ENCODE results near the gene TBC1D3B.
"Not testable (repeated sequence)": the region's sequence is repeated elsewhere in the genome, so short reads cannot be mapped to it uniquely, and the experiment has no call there.

Gene TBC1D3B

DNA sequence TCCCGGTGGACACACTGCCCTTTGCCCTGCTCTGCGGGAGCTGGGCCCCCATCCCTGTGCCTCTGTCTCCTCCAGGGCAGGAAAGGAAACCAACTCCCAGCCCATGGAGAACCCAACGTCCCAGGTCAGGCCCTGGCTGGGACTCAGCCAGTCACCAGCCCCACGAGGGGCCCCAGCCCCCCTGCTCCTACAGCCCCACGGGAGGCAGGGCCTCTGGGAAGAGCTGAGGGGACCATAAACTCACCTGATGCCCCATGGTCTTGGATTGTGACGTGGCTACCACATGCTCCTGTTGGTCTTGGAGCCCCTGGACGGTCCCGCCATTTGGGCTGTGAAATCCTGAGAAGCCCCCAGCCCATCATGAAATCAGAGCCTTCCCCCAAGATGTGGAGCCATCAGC lies 7.6 kb downstream of the TBC1D3B start:
- not testable (repeated sequence) for DNase-seq; ATAC-seq (ENCODE audit: insufficient read depth, low read depth); H3K9ac ChIP-seq (ENCODE audit: low read depth, low read length); H4K20me1 ChIP-seq (ENCODE audit: insufficient read depth, low read length); H3K4me3 ChIP-seq (ENCODE audit: low read depth in 1 of 2, low read length in 2 of 2); H2AFZ ChIP-seq (ENCODE audit: low read depth, low read length); H3K4me1 ChIP-seq (ENCODE audit: insufficient read depth, low read length); H3K79me2 ChIP-seq (ENCODE audit: insufficient read depth, low read length); H3K9me3 ChIP-seq (ENCODE audit: insufficient read depth, low read length, severe bottlenecking); H3K27ac ChIP-seq (ENCODE audit: low read length); H3K27me3 ChIP-seq (ENCODE audit: insufficient read depth, low read length, poor library complexity); H3K36me3 ChIP-seq (ENCODE audit: insufficient read depth, low read length); H3K4me2 ChIP-seq (ENCODE audit: insufficient read depth, low read length)

DNA sequence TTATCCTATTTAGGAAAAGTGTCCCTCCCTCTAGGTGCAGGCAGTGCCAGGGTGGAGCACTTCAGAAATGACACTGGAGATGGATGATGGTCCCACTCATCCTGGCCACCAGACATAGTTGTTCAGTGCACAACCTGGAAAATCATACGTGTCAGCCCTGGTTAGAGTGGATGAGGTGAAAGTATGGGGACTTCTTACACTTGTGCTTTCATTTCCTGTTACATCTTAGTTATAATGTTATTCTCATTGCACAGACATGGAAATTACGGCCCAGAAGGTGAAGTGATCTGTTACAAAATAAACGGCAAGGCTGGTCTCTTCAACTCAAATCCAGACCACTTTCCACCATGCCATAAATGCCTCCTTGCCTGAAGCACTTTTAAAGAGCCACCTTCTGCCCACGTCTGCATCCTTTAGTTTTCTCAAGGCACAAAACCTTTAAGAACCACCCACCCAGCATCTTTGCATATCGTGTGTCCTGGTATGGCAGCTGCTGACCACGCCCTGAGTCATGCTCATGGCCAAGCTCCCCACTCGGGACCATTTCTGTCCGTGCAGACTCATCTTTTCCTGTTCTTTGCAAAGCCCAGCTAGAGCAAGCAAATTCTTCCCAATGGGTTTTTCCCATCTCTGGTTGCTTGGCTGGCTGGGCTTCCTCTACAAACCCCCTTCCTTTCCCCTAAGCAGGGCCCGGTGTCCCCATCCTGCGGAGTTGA lies 22.4 kb downstream of the TBC1D3B start:
- ATAC-seq (ENCODE audit: insufficient read depth, low read depth) (no peak), DNase-seq (no peak)
- H2AFZ ChIP-seq (ENCODE audit: low read depth, low read length), result no peak overlapping the region
- peaks cover 2% of the 10 kb centered on the region; the same call in 1 of the 2 replicates for H3K4me1 ChIP-seq (ENCODE audit: insufficient read depth, low read length)
- no peak overlapping the region for H3K9ac ChIP-seq (ENCODE audit: low read depth, low read length)
- H3K4me3 ChIP-seq (ENCODE audit: low read depth in 1 of 2, low read length in 2 of 2), result no peak overlapping the region
- no peaks in the 10 kb centered on the region for H3K36me3 ChIP-seq (ENCODE audit: insufficient read depth, low read length)
- no peaks in the 10 kb centered on the region for H3K9me3 ChIP-seq (ENCODE audit: insufficient read depth, low read length, severe bottlenecking)
- H4K20me1 ChIP-seq (ENCODE audit: insufficient read depth, low read length), result no peaks in the 10 kb centered on the region
- H3K79me2 ChIP-seq (ENCODE audit: insufficient read depth, low read length), result no peaks in the 10 kb centered on the region
- no peak for TF ChIP-seq EZH2 (IDR thresholded peaks at IDR 0.05; ENCODE audit: borderline replicate concordance, low read depth, low read length, severe bottlenecking)
- TF ChIP-seq, protein P1, sequence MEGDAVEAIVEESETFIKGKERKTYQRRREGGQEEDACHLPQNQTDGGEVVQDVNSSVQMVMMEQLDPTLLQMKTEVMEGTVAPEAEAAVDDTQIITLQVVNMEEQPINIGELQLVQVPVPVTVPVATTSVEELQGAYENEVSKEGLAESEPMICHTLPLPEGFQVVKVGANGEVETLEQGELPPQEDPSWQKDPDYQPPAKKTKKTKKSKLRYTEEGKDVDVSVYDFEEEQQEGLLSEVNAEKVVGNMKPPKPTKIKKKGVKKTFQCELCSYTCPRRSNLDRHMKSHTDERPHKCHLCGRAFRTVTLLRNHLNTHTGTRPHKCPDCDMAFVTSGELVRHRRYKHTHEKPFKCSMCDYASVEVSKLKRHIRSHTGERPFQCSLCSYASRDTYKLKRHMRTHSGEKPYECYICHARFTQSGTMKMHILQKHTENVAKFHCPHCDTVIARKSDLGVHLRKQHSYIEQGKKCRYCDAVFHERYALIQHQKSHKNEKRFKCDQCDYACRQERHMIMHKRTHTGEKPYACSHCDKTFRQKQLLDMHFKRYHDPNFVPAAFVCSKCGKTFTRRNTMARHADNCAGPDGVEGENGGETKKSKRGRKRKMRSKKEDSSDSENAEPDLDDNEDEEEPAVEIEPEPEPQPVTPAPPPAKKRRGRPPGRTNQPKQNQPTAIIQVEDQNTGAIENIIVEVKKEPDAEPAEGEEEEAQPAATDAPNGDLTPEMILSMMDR (IDR thresholded peaks at IDR 0.05; ENCODE audit: borderline replicate concordance, extremely low read depth, low read length, poor library complexity, severe bottlenecking), result no peak
- H3K4me2 ChIP-seq (ENCODE audit: insufficient read depth, low read length), result no peak overlapping the region
- H3K27ac ChIP-seq (ENCODE audit: low read length), result no peak overlapping the region
- no peaks in the 10 kb centered on the region for H3K27me3 ChIP-seq (ENCODE audit: insufficient read depth, low read length, poor library complexity)

DNA sequence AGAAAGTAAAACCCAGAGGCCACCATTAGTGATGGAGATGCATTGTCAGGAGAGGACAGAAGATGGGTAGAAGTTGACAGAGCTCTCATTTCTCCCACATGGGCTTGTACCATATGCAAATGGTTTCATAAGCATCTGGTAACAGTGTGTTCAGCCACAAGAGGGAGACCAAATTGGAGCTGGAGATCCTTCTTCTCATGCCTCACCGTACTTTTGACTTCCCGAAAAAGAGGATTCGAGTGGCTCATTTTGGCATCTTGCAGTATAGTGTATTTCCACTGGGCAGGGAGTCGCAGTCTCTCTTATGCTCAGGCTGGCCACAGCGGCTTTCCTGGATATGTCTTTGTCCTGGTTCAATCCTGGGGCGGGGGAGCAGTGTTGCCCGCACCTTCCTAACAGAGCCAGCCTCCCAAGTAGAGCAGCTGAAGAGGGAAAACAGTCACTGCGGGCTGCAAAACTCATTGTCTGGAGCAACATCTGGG lies 23.8 kb downstream of the TBC1D3B start:
- Histone ChIP-seq H3K9ac (ENCODE audit: low read depth, low read length) (no peak overlapping the region), H3K79me2 (ENCODE audit: insufficient read depth, low read length) (no peaks in the 10 kb centered on the region), H3K4me3 (ENCODE audit: low read depth in 1 of 2, low read length in 2 of 2) (no peak overlapping the region), H3K9me3 (ENCODE audit: insufficient read depth, low read length, severe bottlenecking) (no peaks in the 10 kb centered on the region), H3K4me2 (ENCODE audit: insufficient read depth, low read length) (no peak overlapping the region), H3K4me1 (ENCODE audit: insufficient read depth, low read length) (peaks cover 5% of the 10 kb centered on the region; the same call in 1 of the 2 replicates), H3K27ac (ENCODE audit: low read length) (no peak overlapping the region), H4K20me1 (ENCODE audit: insufficient read depth, low read length) (no peaks in the 10 kb centered on the region), H3K36me3 (ENCODE audit: insufficient read depth, low read length) (no peaks in the 10 kb centered on the region), H3K27me3 (ENCODE audit: insufficient read depth, low read length, poor library complexity) (no peaks in the 10 kb centered on the region), H2AFZ (ENCODE audit: low read depth, low read length) (no peak overlapping the region)
- ATAC-seq (ENCODE audit: insufficient read depth, low read depth) (no peak), DNase-seq (no peak)
- TF ChIP-seq EZH2 (IDR thresholded peaks at IDR 0.05; ENCODE audit: borderline replicate concordance, low read depth, low read length, severe bottlenecking), result no peak

DNA sequence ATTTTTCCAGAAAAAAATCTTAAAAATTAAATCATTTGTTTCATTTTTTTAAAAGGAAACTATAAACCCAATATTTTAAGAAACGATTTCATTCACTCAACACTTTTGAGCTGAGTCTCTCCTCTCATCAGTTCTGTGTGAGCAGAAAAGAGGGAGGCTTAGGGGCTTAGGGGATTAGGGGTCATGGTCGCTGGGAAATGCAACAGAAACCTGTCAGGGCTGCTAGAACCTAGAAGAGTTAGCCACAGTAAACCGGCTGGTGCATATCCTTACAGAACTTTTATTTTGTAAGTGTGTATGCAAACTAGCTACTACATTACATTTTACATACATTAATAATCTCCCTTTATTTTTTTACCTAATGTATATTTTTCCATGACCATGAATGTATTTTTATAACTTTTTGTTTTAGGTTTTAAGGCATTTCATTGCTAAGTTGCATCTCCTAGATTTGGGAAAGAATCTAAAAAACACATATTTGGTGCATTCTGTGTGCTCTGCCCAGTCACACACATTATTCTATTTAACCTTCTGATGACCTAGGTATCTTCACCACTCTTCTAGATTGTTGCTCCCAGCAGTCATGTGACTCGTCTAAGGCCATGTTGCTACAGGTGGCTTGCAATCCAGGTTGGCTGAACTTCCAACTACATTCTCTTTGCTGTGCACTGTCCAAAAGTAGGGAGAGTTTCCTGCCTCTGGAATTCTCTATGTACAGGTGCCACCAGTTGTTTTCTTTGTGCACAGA lies 24.4 kb downstream of the TBC1D3B start:
- no peak overlapping the region for H3K27ac ChIP-seq (ENCODE audit: low read length)
- ATAC-seq (ENCODE audit: insufficient read depth, low read depth), result no peak
- TF ChIP-seq, protein P1 (IDR thresholded peaks at IDR 0.05; ENCODE audit: borderline replicate concordance, extremely low read depth, low read length, poor library complexity, severe bottlenecking), result no peak
- TF ChIP-seq EZH2 (IDR thresholded peaks at IDR 0.05; ENCODE audit: borderline replicate concordance, low read depth, low read length, severe bottlenecking), result no peak
- H3K27me3 ChIP-seq (ENCODE audit: insufficient read depth, low read length, poor library complexity), result no peaks in the 10 kb centered on the region
- peaks cover 5% of the 10 kb centered on the region; the same call in 1 of the 2 replicates for H3K4me1 ChIP-seq (ENCODE audit: insufficient read depth, low read length)
- H3K4me3 ChIP-seq (ENCODE audit: low read depth in 1 of 2, low read length in 2 of 2), result no peak overlapping the region
- no peaks in the 10 kb centered on the region for H4K20me1 ChIP-seq (ENCODE audit: insufficient read depth, low read length)
- no peaks in the 10 kb centered on the region for H3K79me2 ChIP-seq (ENCODE audit: insufficient read depth, low read length)
- H3K36me3 ChIP-seq (ENCODE audit: insufficient read depth, low read length), result no peaks in the 10 kb centered on the region
- no peak overlapping the region for H2AFZ ChIP-seq (ENCODE audit: low read depth, low read length)
- H3K9ac ChIP-seq (ENCODE audit: low read depth, low read length), result no peak overlapping the region
- H3K9me3 ChIP-seq (ENCODE audit: insufficient read depth, low read length, severe bottlenecking), result no peaks in the 10 kb centered on the region
- H3K4me2 ChIP-seq (ENCODE audit: insufficient read depth, low read length), result no peak overlapping the region
- no peak for DNase-seq

All from DND-41 (cell line).